HuH-7 (cell line): ENCODE measurements around the gene TMEM120A.
A peak's percentile ranks its signal among the peaks of the same experiment; 100 is the strongest.

Experiments
- DNase-seq: peaks from one replicate; pipeline ENCODE4 v3.0.0; 2011; ENCODE audit warnings: low spot score

The TMEM120A gene

DNA sequence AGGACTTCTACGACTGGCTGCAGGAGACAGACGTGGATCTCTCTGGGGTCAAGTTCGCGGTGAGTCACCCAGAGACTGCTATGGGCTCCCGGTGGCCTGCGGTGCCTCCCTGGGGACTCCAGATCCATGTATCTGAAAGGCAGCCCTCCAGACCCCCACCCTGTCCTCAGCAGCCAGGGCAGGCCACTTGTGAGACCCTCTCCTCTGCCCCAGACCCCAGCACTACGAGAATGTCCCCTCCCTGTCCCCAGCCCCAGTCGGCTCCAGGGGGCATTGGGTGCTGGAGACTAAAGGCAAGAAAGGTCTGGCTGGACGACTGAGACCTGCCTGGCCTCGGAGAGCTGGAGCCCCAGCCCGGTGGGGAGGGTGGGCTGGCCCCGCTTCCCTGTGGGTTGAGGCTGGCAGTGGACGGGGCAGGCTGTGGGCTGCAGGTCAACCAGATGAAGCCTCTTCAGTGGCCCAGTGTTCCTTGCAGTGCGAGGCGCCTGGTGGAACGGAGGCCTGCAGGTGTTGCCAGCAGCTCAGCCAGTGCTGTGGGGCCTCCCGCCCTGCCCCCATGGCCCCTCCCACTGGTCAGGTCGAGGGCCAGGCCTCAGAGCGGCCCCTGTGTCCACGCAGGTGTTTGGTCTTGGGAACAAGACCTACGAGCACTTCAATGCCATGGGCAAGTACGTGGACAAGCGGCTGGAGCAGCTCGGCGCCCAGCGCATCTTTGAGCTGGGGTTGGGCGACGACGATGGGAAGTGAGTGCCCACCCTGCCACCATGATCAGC, 13.8 kb downstream of the TMEM120A start:
- DNase-seq: no peak

DNA sequence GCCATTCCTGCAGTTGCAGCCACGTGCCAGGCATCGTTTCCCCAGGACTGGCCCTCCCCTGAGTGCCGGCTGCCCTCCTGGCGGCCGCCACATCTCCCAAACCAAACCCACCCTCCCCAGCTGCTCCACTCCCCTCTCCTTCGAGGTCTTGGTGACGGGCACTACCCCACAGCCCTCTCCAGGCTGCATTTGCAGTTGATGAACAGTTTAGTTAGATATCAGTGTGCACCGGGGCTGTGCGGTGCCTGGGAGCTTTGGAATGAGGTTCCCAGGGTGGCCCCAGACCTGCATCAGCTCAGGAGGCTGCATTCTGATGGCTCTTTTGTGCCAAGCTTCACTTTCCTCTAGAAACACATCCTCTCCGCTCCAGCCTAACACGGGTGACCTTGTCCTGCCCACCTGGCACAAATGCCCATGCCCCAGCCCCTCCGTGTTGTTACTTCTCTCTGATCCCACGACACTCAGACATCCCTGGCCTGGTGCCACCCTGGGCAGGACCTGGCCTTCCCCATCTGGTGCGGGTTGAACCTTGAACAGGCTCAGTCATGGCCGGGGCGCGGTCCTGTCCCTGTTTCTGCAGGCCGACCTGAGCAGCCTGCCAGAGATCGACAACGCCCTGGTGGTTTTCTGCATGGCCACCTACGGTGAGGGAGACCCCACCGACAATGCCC, 14.5 kb downstream of the TMEM120A start:
- no peak for DNase-seq

- DNase-seq: no peak
Measured at GRCh38 chr7:75977743-75978142, 16.7 kb downstream of the TMEM120A start.

DNA sequence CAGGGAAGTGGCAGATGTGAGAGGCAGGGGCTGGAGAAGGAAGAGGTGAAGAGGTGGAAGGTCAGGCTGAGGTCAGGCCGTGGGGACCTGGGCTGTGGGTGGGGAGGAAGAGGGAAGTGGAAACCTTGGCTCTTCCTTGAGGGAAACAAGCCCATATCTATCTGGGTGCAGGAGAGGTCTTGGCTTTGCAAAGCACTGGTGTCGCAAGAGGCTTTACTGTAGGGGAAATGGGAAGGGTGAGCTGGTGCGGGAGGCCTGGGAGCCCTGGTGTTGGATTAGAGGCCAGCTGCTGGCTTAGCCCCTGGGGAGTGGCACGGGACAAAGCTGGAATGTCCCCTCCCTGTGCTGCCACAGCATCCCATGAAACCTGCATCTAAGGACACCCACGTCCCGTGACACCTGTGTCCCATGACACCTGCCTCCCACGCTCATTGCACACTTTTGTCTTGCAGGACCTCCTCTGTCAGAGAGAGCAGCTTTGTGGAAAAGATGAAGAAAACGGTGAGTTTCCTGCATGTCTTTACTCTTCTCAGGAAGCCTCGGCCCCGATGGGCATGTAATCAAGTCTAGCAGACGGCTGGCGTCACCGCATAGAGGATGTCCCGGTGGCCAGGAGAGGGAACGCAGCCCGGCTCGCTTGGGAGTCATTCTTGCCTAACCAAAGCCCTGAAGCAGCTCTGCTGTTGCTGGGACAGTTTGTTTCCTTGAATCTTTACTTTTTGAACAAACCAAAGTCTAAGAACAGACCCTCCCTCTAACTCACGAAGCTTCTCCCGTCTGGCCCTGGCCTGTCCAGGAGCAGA, 22.2 kb downstream of the TMEM120A start:
- DNase-seq: peak; percentile 66

GRCh38 chr7:75971309-75971960, 23.0 kb downstream of the TMEM120A start:
- no peak for DNase-seq

DNA sequence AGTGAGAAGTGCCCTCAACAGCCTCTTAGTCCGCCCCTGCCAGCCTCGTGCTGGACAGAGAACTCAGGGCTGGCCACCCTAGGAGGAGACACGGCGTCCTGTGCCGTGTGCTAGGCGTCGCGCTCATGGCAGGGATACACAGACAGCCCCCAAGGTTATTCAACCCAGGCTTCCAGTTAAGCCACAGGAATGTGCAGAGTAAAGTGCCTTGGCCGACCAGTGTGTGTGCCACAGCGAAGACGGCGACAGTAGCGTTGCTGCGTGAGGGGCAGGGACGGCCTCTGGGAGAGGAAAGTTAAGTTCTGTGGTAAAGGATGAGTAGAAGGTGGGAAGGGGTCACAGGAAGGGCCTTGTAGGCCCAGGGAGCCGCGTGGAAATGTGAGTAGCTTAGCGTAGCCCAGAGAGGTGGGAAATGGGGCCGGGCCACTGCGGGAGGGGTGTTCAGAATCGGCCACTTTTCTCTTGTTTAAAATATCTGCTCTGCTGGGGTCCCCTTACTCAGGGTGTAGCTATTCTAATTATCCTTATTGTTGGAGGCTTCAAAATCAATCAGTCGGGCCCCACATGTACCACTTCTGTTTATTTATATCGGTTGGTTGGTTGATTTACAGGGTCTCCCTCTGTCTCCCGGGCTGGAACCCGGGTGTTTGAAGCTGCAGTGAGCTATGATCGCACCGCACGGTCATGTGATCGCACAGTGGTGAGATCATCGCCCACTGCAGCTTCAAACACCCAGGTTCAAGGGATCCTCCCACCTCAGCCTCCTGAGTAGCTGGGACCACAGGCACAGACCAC, 24.5 kb downstream of the TMEM120A start:
- no peak for DNase-seq

GRCh38 chr7:75969182-75969581, 25.2 kb downstream of the TMEM120A start:
- no peak for DNase-seq

- no peak for DNase-seq
Measured at GRCh38 chr7:75968561-75969001, 25.8 kb downstream of the TMEM120A start.

- no peak for DNase-seq
Measured at GRCh38 chr7:75968012-75968411, 26.4 kb downstream of the TMEM120A start.

GRCh38 chr7:75967487-75967997, 26.9 kb downstream of the TMEM120A start:
- DNase-seq: no peak

DNA sequence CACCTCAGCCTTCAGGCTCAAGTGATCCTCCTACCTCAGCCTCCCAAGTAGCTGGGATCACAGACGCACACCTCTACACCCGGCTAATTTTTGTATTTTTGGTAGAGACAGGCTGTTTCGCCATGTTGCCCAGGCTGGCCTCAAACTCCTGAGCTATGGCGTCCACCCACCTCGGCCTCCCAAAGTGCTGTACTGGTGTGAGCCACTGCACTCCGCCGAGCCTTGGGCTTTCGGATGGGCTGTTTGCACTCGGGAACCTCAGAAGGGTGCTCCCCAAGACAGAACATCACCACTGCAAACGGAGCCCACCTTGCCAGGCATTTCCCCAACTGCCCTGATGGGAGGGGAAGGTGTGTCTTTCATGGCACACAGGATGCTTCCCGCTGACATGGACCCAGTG, 27.3 kb downstream of the TMEM120A start:
- no peak for DNase-seq

DNA sequence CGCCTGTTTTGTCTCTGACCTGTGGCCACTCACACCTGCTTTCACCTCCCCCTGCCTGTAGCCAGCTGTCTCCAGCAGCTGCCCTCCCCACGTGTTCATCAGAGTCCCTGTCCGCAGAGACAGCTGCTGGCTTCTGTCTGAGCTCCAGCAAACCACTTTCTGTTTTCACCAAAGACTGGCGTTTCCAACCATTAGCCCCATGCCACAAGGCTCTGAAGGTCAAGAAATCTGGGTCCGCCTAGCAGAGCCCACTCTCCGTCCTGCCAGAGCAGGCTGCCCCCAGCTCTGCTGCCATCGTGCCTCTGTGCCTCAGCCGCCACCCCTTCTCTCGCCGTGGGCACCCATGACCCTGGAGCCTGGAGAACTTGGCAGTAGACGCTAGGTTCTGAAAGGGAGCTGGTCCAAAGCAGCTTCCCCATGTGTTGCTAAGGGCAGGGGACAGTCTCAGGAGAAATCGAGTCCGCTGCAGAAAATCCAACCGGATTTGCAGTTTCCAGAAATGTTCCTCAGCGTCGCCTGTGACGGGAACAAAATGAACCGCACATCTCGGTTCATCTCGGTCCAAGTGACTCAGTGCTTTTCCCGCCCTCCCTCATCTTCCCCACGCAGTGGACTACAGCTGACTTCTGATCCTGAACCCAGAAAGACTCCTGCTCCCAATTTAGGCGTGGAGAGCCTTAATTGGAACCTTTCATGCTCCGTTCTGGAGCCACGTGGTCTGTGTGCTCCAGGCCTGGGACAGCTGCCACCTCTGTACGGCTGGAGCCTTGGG, 28.0 kb downstream of the TMEM120A start:
- no peak for DNase-seq

DNA sequence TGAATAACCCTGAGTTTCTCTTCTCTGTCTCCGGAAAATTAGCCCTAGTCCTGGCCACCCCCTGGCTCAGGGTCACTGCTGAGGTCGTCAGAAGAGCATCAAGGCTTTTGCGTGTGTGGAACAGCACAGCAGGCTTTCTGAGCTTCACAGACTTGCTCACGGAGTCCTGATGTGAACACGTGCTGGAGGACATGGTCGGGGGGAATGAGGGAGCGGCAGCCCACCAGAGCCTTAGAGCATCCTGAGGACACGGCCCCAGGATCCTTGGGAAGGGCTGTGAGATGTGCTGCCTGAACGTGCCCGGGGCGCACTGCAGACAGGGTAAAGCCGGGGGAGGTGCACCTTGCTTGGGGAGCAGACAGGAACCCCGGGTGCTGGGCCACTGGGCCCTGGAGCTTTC, 28.8 kb downstream of the TMEM120A start:
- no peak for DNase-seq

DNA sequence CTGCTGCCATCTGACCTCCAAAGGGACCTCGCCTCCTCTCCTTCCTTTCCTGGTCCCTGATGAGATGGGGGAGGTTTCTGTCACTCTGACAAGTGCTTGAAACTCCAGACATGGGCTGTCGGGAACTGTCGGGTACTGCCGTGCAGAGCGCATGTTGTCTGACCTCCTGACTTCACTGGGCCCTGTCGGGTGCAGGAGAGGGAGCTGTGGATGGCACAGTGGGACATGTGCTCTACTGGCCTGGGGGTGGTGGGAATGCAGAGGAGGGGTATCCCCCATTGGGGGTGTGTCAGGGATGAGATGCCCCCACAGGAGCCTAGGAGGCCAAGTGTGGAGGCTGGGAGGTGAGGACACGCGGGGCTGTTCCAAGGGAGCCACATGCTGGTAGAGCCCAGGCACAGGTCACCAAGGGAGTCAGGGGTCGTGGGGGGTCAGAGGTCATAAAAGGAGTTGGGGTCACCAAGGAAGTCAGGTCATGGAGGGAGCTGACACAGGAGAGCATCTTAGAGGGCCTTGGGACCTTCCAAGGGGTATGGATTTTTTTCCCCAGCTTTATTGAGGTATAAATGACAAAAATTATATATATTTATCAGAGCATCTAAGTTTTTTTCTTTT, 30.9 kb downstream of the TMEM120A start:
- no peak for DNase-seq

GRCh38 chr7:75962607-75963380, 31.6 kb downstream of the TMEM120A start:
- DNase-seq: no peak

- no peak for DNase-seq
Measured at GRCh38 chr7:75961218-75961617, 33.2 kb downstream of the TMEM120A start.

DNA sequence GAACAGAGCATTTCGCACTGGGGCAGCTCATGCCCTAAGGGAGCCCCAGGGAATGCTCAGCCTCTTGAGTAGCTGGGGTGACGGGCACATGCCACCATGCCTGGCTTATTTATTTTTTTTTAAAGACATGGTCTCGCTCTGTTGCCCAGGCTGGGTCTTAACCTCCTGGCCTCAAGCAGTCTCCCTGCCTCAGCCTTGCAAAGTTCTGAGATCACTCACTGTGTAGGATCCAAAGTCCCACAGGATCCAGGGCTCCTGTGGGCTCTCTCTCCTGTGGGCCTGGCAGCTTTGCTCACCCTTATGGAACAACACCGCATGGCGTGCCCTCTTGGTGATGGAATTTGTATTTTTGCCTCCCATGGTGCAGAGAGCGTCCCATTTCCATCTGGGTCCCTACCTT, 34.0 kb downstream of the TMEM120A start:
- no peak for DNase-seq

DNA sequence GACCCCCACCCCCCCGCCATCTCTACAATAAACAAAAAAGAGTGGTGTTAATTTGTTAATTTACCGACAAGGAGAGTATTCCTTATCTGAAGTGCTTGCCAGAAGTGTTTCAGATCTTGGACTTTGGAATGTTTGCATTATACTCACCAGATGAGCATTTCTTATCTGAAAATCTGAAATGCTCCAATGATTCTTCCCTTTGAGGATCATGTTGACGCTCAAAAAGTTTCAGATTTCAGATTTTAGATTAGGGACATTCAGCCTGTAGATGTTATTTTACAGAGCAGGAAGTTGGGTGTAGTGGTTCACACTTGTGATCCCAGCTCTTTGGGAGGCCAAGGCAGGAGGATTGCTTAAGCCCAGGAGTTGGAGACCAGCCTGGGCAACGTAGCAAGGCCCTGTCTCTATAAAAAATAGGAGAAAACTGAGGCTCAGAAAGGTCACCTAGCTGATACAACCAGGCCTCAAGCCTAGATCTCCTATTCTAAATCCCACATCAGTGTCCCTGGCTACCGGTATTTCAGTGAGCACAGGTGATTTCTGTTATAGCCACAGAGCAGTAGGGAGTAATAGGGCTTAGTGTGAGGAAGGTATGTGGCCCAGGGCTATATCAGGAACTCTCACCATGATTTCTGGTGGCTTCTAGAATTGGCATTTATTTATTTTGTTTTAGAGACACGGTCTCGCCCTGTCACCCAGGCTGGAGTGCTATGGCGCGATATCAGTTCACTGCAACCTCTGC, 35.4 kb downstream of the TMEM120A start:
- no peak for DNase-seq
